HEK293 (cell line): ENCODE measurements around the gene IFFO2.

Source experiments
- INSM2 ChIP-seq: fragments of 450-650 bp; formaldehyde crosslinking; IDR thresholded peaks from 2 replicates; pipeline ENCODE4 v1.5.1; 2016; ENCODE audit warnings: missing biosample characterization, missing genetic modification characterization
- PATZ1 ChIP-seq: fragments of 450-650 bp; formaldehyde crosslinking; IDR thresholded peaks from 2 replicates; pipeline ENCODE4 v1.5.1; 2016; ENCODE audit warnings: missing biosample characterization, missing genetic modification characterization
- PBX3 ChIP-seq: sonication (generic); formaldehyde crosslinking; IDR thresholded peaks from 2 replicates; pipeline ENCODE4 v1.8.1; 2022; ENCODE audit warnings: mild to moderate bottlenecking, moderate library complexity, missing genetic modification reagents
- PRDM2 ChIP-seq: fragments of 450-650 bp; formaldehyde crosslinking; IDR thresholded peaks from 2 replicates; pipeline ENCODE4 v1.5.1; 2016; ENCODE audit warnings: missing biosample characterization, missing genetic modification characterization, borderline replicate concordance
- YY2 ChIP-seq: fragments of 450-650 bp; formaldehyde crosslinking; IDR thresholded peaks from 2 replicates; pipeline ENCODE4 v1.5.1; 2016; ENCODE audit warnings: missing biosample characterization, missing genetic modification characterization
- ZBTB21 ChIP-seq: fragments of 450-650 bp; formaldehyde crosslinking; IDR thresholded peaks from 2 replicates; pipeline ENCODE4 v1.5.1; 2017; ENCODE audit warnings: missing biosample characterization, missing genetic modification characterization
- ZBTB48 ChIP-seq: fragments of 450-650 bp; formaldehyde crosslinking; IDR thresholded peaks from 2 replicates; pipeline ENCODE4 v1.5.1; 2016; ENCODE audit warnings: missing biosample characterization, missing genetic modification characterization
- ZBTB7A ChIP-seq: fragments of 450-650 bp; formaldehyde crosslinking; IDR thresholded peaks from 2 replicates; pipeline ENCODE4 v1.5.1; 2016; ENCODE audit warnings: low read depth, missing biosample characterization, missing genetic modification characterization
- ZBTB8A ChIP-seq: fragments of 450-650 bp; formaldehyde crosslinking; IDR thresholded peaks from 2 replicates; pipeline ENCODE4 v1.5.1; 2016; ENCODE audit warnings: missing biosample characterization, missing genetic modification characterization
- ZFHX2 ChIP-seq: fragments of 450-650 bp; formaldehyde crosslinking; conservative IDR thresholded peaks from 2 replicates; pipeline ENCODE4 v1.5.1; 2016; ENCODE audit warnings: missing biosample characterization, missing genetic modification characterization
- ZNF114 ChIP-seq: fragments of 450-650 bp; formaldehyde crosslinking; IDR thresholded peaks from 2 replicates; pipeline ENCODE4 v1.5.0; 2017; ENCODE audit warnings: missing biosample characterization, missing genetic modification characterization
- ZNF133 ChIP-seq: fragments of 450-650 bp; formaldehyde crosslinking; IDR thresholded peaks from 2 replicates; pipeline ENCODE4 v1.5.1; 2016; ENCODE audit warnings: missing biosample characterization, missing genetic modification characterization
- ZNF366 ChIP-seq: fragments of 450-650 bp; formaldehyde crosslinking; conservative IDR thresholded peaks from 2 replicates; pipeline ENCODE4 v1.5.1; 2016; ENCODE audit warnings: missing biosample characterization, missing genetic modification characterization
- ZNF48 ChIP-seq: fragments of 450-650 bp; formaldehyde crosslinking; IDR thresholded peaks from 2 replicates; pipeline ENCODE4 v1.5.1; 2016; ENCODE audit warnings: missing biosample characterization, missing genetic modification characterization
- ZNF521 ChIP-seq: fragments of 450-650 bp; formaldehyde crosslinking; IDR thresholded peaks from 2 replicates; pipeline ENCODE4 v1.5.1; 2017; ENCODE audit warnings: missing biosample characterization, mild to moderate bottlenecking, missing genetic modification characterization
- ZNF629 ChIP-seq: fragments of 450-650 bp; formaldehyde crosslinking; IDR thresholded peaks from 2 replicates; pipeline ENCODE4 v1.5.1; 2017; ENCODE audit warnings: missing biosample characterization, missing genetic modification characterization
- ZNF645 ChIP-seq: fragments of 450-650 bp; formaldehyde crosslinking; IDR thresholded peaks from 2 replicates; pipeline ENCODE4; 2016; ENCODE audit warnings: missing biosample characterization, missing genetic modification characterization
- ZNF701 ChIP-seq: fragments of 450-650 bp; formaldehyde crosslinking; IDR thresholded peaks from 2 replicates; pipeline ENCODE4 v1.5.1; 2016; ENCODE audit warnings: missing biosample characterization, missing genetic modification characterization
- ZNF777 ChIP-seq: fragments of 450-650 bp; formaldehyde crosslinking; IDR thresholded peaks from 2 replicates; pipeline ENCODE4 v1.5.1; 2017; ENCODE audit warnings: missing biosample characterization, missing genetic modification characterization, borderline replicate concordance
- ZNF785 ChIP-seq: fragments of 450-650 bp; formaldehyde crosslinking; IDR thresholded peaks from 2 replicates; pipeline ENCODE4 v1.5.1; 2016; ENCODE audit warnings: missing biosample characterization, missing genetic modification characterization
- ZSCAN18 ChIP-seq: fragments of 450-650 bp; formaldehyde crosslinking; IDR thresholded peaks from 2 replicates; pipeline ENCODE4 v1.5.1; 2016; ENCODE audit warnings: missing biosample characterization, missing genetic modification characterization
- ZSCAN23 ChIP-seq: fragments of 450-650 bp; formaldehyde crosslinking; IDR thresholded peaks from 2 replicates; pipeline ENCODE4 v1.5.1; 2016; ENCODE audit warnings: missing biosample characterization, missing genetic modification characterization

IFFO2 gene

GRCh38 chr1:18858070-18858688, 98.3 kb downstream of the IFFO2 start (continued):
- no peak for TF ChIP-seq PATZ1 (tag by site-specific recombination)
- 0 out of 2 replicates have a peak, but pooled peaks have one; percentile 10 for TF ChIP-seq ZBTB48
- TF ChIP-seq ZNF521 (tag by site-specific recombination) = peak; percentile 37; the same call in 1 of the 2 replicates
- TF ChIP-seq PBX3 (CRISPR knock-in tag) = no peak
- TF ChIP-seq ZBTB8A (tag by site-specific recombination) = no peak
- TF ChIP-seq ZBTB21 (tag by site-specific recombination) = no peak
- peak; percentile 52 for TF ChIP-seq YY2 (tag by site-specific recombination)
- TF ChIP-seq ZNF114 (tag by site-specific recombination) = peak; percentile 46; the same call in 1 of the 2 replicates
- no peak for TF ChIP-seq ZSCAN18 (tag by site-specific recombination)
- TF ChIP-seq ZNF629 (tag by site-specific recombination) = no peak
- TF ChIP-seq INSM2 = no peak
- 0 out of 2 replicates have a peak, but pooled peaks have one; percentile 26 for TF ChIP-seq ZNF133 (tag by site-specific recombination)
- TF ChIP-seq ZNF645 (tag by site-specific recombination) = no peak
- TF ChIP-seq ZNF48 (tag by site-specific recombination) = no peak
- 0 out of 2 replicates have a peak, but pooled peaks have one; percentile 25 for TF ChIP-seq PRDM2
- TF ChIP-seq ZBTB7A (tag by site-specific recombination) = no peak; the same call in 1 of the 2 replicates
- no peak for TF ChIP-seq ZSCAN23 (tag by site-specific recombination)
- no peak for TF ChIP-seq ZNF701 (tag by site-specific recombination)
- no peak for TF ChIP-seq ZNF366 (tag by site-specific recombination)
- TF ChIP-seq ZFHX2 (tag by site-specific recombination) = no peak
- no peak for TF ChIP-seq ZNF777 (tag by site-specific recombination)
- TF ChIP-seq ZNF785 = no peak
- TF ChIP-seq, all 188 proteins: peak for 18
